ENCODE measurements around the gene UPK2.
A peak's percentile ranks its signal among the peaks of the same experiment; 100 is the strongest.

UPK2 gene

DNA sequence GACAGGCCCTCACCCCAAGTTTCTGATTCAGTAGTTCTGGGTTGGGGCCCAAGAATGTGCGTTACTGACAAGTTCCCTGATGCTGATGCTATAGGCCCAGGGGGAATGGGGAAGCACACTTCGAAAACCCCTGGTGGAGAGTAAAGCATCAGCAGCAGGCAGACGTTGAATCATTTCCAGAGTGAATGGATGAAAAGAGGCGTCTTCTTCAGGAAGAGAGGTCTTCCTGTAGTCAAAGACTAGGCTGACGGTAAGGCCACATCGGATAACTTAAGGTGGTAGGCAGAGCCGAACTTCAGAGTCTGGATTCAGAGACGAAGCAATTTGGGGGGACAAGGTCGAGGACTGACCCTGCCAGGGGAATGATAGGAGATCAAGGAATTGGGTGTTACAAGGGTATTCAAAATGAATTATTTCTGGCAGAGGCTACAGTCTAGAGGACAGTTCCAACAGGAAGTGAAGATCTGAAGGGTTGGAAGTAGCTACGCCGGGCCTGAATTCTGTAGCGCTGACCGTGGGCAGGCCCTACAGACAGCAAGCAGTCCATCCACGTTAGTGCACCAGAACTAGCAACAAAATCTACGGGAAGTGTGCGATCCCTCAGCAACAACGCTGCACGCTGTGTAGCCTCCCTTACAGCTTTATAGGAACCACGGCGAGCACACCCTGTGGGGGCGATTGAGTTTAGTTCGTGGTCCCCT is 41.0 kb downstream of the UPK2 start:
- no peak for DNase-seq

DNA sequence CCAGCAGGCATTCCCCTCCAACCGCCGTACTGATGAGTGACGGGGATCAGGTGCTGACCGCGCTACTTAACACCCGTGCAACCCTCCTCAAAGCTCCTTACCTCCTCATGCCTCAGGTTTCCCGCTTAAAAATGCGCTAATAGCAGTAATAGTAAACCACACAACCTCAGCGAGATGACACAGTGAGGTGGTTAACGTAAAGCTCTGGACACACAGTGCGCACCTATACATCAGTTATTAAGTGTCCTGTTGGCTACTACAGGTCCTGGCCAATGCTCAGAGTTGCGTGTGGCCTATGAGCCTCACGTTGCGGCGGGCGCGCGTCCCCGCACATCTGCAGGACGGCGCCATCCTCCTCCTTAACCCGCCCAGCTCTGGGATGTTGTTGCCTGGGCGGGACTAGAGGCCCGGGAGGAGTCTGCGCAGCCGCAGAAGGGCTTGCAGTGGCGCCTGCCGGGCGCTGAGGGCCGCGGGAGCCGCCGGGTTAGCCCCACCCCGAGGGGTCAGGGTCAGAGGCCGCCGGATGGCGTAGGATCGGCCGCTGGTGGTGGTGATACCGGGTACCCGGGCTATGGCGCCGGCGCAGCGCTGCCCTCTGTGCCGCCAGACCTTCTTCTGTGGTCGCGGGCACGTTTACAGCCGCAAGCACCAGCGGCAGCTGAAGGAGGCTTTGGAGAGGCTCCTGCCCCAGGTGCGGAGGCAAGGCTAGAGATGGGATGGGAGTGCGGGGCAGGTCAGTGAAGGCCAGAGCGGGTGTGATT is 41.7 kb downstream of the UPK2 start, which contains the start of gene CENATAC:
CENATAC (plus strand) TSS at position 512 of the 761 bp plus-strand sequence; CDS start at position 572, 60 bp downstream.
- peak; percentile 92 for DNase-seq

DNA sequence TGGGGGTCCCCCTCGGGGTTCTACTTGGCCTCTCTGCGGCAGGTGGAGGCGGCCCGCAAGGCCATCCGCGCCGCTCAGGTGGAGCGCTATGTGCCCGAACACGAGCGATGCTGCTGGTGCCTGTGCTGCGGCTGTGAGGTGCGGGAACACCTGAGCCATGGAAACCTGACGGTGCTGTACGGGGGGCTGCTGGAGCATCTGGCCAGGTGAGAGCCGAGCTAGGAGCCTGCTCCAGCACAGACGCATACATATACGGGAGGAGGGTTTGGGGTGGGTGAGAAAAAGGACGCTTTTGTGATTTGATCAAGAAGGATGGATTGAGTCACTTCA is 42.3 kb downstream of the UPK2 start:
- no peak for DNase-seq

DNA sequence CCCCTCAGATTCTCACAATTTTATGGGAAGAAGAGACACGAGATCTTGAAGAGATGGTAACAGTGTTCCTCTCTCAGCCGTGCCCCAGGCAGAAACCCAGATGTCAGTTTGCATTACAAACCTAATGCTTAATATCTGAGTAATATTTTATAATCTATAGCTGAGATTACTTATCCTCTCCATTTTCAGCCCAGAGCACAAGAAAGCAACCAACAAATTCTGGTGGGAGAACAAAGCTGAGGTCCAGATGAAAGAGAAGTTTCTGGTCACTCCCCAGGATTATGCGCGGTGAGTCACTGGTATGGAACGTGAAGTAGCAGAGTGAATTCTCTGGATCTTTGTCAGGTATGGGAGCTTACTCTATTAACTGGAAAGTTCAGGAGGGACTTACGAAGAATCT is 42.7 kb downstream of the UPK2 start:
- DNase-seq: no peak

DNA sequence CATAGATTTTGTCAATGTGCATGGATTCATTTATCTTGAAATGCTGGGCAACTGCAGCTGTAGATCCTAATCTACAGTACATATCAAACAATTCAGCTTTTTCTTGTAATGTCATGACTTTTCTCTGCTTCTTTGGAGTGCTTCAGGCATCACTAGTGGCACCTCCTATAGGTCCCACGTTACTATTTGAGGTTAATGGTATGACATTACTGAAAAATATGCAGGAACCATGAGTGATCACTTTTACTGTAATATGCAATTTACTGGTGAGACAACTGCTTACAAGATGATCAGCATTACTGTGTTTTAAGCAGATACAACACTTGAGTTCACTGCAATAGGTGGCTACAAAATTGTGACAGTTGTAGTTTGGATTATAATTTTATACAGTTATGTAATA is 44.8 kb downstream of the UPK2 start:
- DNase-seq: no peak

DNA sequence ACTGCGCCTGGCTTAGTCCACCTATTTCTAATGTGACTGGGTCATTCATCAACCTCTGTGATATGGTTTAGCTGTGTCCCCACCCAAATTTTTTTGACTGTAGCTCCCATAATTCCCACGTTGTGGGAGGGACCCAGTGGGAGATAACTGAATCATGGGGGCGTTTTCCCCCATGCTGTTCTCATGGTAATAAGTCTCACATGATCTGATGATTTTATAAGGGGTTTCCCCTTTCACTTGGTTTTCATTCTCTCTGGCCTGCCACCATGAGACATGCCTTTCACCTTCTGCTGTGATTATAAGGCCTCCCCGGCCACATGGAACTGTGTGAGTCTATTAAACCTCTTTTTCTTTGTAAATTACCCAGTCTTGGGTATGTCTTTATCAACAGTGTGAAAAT is 50.6 kb downstream of the UPK2 start:
- DNase-seq: no peak

Data from NCI-H1436 (cell line).